OCI-LY7 (cell line): ENCODE measurements around the gene GRB10. TPM values are rescaled to one million over a fixed set of nuclear protein-coding genes. Genes with fewer than 3 reads are reported as not detected.

Experiments
- BruUV-seq: library from RNA; stranded (reverse); fragments of 400-500 nt; replicated peaks from 2 replicates; lab custom pipeline; 2021; lab: Mats Ljungman, UMichigan
- CTCF ChIA-PET: fragments of 300-600 bp; sonication (Branson Sonifier 250); formaldehyde crosslinking; loops from one replicate; lab custom pipeline; 2022; ENCODE audit warnings: antibody characterized with exemption; ENCODE audit not compliant: unreplicated experiment; lab: Charles Lee
- POLR2A ChIA-PET: fragments of 300-600 bp; sonication (Branson Sonifier 250); formaldehyde crosslinking; loops from one replicate; lab custom pipeline; 2022; ENCODE audit warnings: antibody characterized with exemption; lab: Charles Lee
- DNase-seq: peaks from one replicate; pipeline ENCODE4 v3.0.0-alpha.2; 2015; ENCODE audit warnings: low spot score
- H2AFZ ChIP-seq: fragments of 200-600 bp; sonication (generic), shearing (Covaris generic); 2 replicates; pipeline ENCODE4 v1.6.1; 2014; ENCODE audit warnings: mild to moderate bottlenecking, antibody characterized with exemption, low read length, moderate library complexity
- H3K27ac ChIP-seq: fragments of 200-600 bp; sonication (generic); 2 replicates; pipeline ENCODE4 v1.5.1; 2014; ENCODE audit warnings: mixed run types, low read depth, mild to moderate bottlenecking, moderate library complexity, low read length, inconsistent platforms; ENCODE audit not compliant: poor library complexity, severe bottlenecking
- H3K36me3 ChIP-seq: fragments of 200-600 bp; sonication (generic); 2 replicates; pipeline ENCODE4 v1.6.1; 2014; ENCODE audit warnings: mild to moderate bottlenecking, antibody characterized with exemption, low read length, moderate library complexity, mixed read lengths; ENCODE audit not compliant: insufficient read depth
- H3K4me1 ChIP-seq: fragments of 200-600 bp; sonication (generic); 2 replicates; pipeline ENCODE4 v1.5.1; 2014; ENCODE audit warnings: mild to moderate bottlenecking, low read length; ENCODE audit not compliant: insufficient read depth, poor library complexity, severe bottlenecking
- H3K4me2 ChIP-seq: fragments of 200-600 bp; sonication (generic); 2 replicates; pipeline ENCODE4 v1.6.1; 2014; ENCODE audit warnings: mild to moderate bottlenecking, low read length
- H3K4me3 ChIP-seq: fragments of 200-600 bp; sonication (generic); 2 replicates; pipeline ENCODE4 v1.5.1; 2014; ENCODE audit warnings: mild to moderate bottlenecking, low read depth, low read length; ENCODE audit not compliant: poor library complexity, severe bottlenecking
- H3K79me2 ChIP-seq: fragments of 200-600 bp; sonication (generic); 2 replicates; pipeline ENCODE4 v1.6.1; 2016; ENCODE audit warnings: low read depth, mild to moderate bottlenecking, low read length, moderate library complexity, mixed read lengths; ENCODE audit not compliant: insufficient read depth
- H3K9me2 ChIP-seq: fragments of 200-600 bp; sonication (generic); 2 replicates; pipeline ENCODE4 v1.6.1; 2016; ENCODE audit warnings: mild to moderate bottlenecking, low read length, mixed read lengths; ENCODE audit not compliant: insufficient read depth
- H3K9me3 ChIP-seq: fragments of 200-600 bp; sonication (generic); 2 replicates; pipeline ENCODE4 v1.6.1; 2014; ENCODE audit warnings: mild to moderate bottlenecking, mixed run types, low read length, mixed read lengths
- H4K20me1 ChIP-seq: fragments of 200-600 bp; sonication (generic); 2 replicates; pipeline ENCODE4 v1.6.1; 2014; ENCODE audit warnings: mild to moderate bottlenecking, antibody characterized with exemption, low read length, moderate library complexity, mixed read lengths; ENCODE audit not compliant: insufficient read depth
- EZH2phosphoT487 ChIP-seq: fragments of 200-600 bp; sonication (generic); IDR thresholded peaks from 2 replicates; pipeline ENCODE4 v1.6.1; 2018; ENCODE audit warnings: low read depth, borderline replicate concordance, mild to moderate bottlenecking, mixed run types, antibody characterized with exemption, low read length, moderate library complexity, mixed read lengths
- intact Hi-C: fragments of 100-400 bp; cut with micrococcal nuclease; formaldehyde crosslinking; loops from one replicate; pipeline ENCODE4 v1.10.0; 2022; ENCODE audit not compliant: unreplicated experiment
- total RNA-seq, 2 experiments: library from RNA; depleted of rRNA in 1 of 2; stranded (reverse); fragments of >200 nt in 1 of 2; shearing (Covaris generic) in 1 of 2; gene quantifications; 2 replicates each; pipeline ENCODE4 v1.2.3, GENCODE V29; 2014 to 2022
- TF ChIP-seq, protein P1 (sequence below): fragments of 200-600 bp; sonication (generic); conservative IDR thresholded peaks from 2 replicates; pipeline ENCODE4 v1.5.1; 2014; ENCODE audit warnings: mild to moderate bottlenecking, antibody characterized with exemption, low read length, moderate library complexity, mixed read lengths

Gene GRB10
- total RNA-seq, 2 experiments from 2014 or later, result not detected

DNA sequence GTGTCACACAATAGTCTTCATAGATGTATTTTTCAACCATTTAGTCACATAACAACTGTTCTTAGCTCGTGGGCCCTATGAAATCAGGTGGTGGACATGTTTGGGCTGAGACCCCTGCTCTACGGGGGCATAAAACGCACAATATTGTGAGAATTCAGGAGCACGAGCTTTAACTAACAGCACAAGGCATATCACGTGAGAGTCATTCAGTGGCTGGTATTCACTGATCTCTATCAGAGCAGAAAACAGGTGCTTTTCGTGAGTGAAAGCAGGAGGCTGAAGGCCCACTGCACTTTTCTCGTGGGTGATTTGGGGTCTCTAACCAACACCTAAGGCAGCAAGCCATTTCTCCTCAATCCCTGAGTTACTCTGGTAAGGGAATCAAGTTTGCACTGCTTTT lies 42.8 kb upstream of the GRB10 start:
- intact Hi-C loops, result no loop called here
- ChIA-PET CTCF (no interaction called here), POLR2A (no interaction called here)
- no peaks in the 10 kb centered on the region for H3K9me2 ChIP-seq
- H3K79me2 ChIP-seq, result no peaks in the 10 kb centered on the region
- H3K36me3 ChIP-seq, result no peaks in the 10 kb centered on the region
- no peak for TF ChIP-seq EZH2phosphoT487
- TF ChIP-seq, protein P1, sequence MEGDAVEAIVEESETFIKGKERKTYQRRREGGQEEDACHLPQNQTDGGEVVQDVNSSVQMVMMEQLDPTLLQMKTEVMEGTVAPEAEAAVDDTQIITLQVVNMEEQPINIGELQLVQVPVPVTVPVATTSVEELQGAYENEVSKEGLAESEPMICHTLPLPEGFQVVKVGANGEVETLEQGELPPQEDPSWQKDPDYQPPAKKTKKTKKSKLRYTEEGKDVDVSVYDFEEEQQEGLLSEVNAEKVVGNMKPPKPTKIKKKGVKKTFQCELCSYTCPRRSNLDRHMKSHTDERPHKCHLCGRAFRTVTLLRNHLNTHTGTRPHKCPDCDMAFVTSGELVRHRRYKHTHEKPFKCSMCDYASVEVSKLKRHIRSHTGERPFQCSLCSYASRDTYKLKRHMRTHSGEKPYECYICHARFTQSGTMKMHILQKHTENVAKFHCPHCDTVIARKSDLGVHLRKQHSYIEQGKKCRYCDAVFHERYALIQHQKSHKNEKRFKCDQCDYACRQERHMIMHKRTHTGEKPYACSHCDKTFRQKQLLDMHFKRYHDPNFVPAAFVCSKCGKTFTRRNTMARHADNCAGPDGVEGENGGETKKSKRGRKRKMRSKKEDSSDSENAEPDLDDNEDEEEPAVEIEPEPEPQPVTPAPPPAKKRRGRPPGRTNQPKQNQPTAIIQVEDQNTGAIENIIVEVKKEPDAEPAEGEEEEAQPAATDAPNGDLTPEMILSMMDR, result no peak
- H3K9me3 ChIP-seq, result no peaks in the 10 kb centered on the region
- no peak overlapping the region for H3K27ac ChIP-seq
- no peak for DNase-seq
- H3K4me1 ChIP-seq, result no peaks in the 10 kb centered on the region
- H2AFZ ChIP-seq, result no peak overlapping the region
- no peaks in the 10 kb centered on the region for H4K20me1 ChIP-seq
- BruUV-seq, result no TSS peak
- H3K4me2 ChIP-seq, result no peak overlapping the region
- H3K4me3 ChIP-seq, result no peak overlapping the region

DNA sequence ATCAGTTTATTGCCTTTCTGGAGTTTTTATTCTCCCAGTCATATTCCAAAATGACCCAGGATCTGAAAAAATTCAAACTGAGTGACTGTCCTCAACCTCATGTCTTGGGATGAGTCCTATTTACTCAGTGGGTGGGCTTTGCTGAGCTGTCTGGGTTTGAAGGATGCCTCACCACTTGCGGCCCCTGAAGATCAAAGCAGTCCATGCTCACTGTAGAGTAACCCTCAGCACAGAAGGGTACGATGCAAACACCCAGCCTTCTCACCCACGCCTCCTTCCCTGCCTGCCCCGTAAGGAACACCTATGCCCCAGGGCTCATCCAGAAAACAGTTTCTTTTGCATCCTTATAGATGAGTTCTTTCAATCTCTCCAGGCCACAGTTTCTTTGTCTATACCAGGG lies 42.2 kb upstream of the GRB10 start:
- TF ChIP-seq, protein P1, result no peak
- no peak for TF ChIP-seq EZH2phosphoT487
- POLR2A ChIA-PET, result no interaction called here
- Histone ChIP-seq H3K4me3 (no peak overlapping the region), H3K4me1 (no peaks in the 10 kb centered on the region), H3K4me2 (no peak overlapping the region), H3K79me2 (no peaks in the 10 kb centered on the region), H4K20me1 (no peaks in the 10 kb centered on the region), H3K27ac (no peak overlapping the region), H2AFZ (no peak overlapping the region), H3K36me3 (no peaks in the 10 kb centered on the region), H3K9me3 (no peaks in the 10 kb centered on the region), H3K9me2 (no peaks in the 10 kb centered on the region)
- intact Hi-C loops, result no loop called here
- CTCF ChIA-PET, result no interaction called here
- DNase-seq, result no peak
- no TSS peak for BruUV-seq

DNA sequence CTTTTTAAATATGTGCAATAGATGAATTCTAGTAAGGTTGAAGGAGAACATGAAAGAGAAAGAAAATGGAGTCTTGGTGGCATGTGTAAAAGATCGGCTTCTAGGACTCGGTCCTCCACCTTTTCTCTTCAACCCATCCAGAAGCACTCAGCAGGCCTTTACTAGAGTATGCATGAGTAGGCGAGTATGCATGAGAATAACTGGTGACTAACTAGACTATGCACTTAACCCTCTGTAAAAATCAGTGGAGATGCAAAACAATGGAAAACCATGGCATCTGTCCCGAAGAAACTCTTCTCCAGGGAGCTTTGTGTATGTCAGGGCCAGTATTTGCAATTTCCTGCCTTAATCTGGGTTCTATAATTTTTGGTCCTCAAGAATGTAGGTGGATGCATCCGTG lies 40.0 kb upstream of the GRB10 start:
- CTCF ChIA-PET, result no interaction called here
- POLR2A ChIA-PET, result no interaction called here
- Histone ChIP-seq H3K9me2 (no peaks in the 10 kb centered on the region), H3K4me2 (no peak overlapping the region), H4K20me1 (no peaks in the 10 kb centered on the region), H3K36me3 (no peaks in the 10 kb centered on the region), H3K79me2 (no peaks in the 10 kb centered on the region), H2AFZ (no peak overlapping the region), H3K9me3 (no peaks in the 10 kb centered on the region), H3K4me1 (no peaks in the 10 kb centered on the region), H3K4me3 (no peak overlapping the region), H3K27ac (no peak overlapping the region)
- intact Hi-C loops, result no loop called here
- DNase-seq, result no peak
- TF ChIP-seq, protein P1, result no peak
- no peak for TF ChIP-seq EZH2phosphoT487
- no TSS peak for BruUV-seq
